ENCODE data around the gene SEPTIN11. TPM values are rescaled to one million over a fixed set of nuclear protein-coding genes. Genes with fewer than 3 reads are reported as not detected.

The SEPTIN11 gene
- total RNA-seq, 1 experiment from 2014 or later: 45.1 TPM

DNA sequence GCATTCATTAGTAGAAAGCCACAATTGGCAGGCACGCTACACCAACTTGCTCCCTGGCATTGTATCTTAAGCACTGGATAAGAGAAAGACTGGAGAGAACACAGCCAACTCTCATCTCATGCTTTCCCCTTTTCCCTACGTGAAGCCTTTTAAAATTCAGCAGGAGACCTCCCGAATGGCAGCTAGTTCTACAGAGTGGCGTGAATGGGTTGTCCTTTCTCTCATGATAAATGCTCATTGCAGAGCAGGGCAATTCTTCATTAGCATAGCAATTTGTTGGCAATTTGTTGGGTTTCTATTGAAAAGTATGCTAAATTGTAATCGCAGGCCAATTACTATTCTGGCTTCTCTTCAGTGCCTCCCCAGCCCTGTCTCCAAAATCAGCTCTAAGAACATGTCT lies 48.0 kb downstream of the SEPTIN11 start:
- no peak overlapping the region for H3K27ac ChIP-seq (ENCODE audit: low read length)
- 0 out of 2 replicates have a peak, but pooled peaks cover 3% of the 10 kb centered on the region for H3K4me1 ChIP-seq (ENCODE audit: low read length)
- H2AFZ ChIP-seq (ENCODE audit: low read length): no peak overlapping the region
- H3K79me2 ChIP-seq (ENCODE audit: low read length): peaks cover 5% of the 10 kb centered on the region
- H3K27me3 ChIP-seq (ENCODE audit: low read length): no peaks in the 10 kb centered on the region
- no peak for DNase-seq
- no peak overlapping the region for H3K4me2 ChIP-seq (ENCODE audit: low read depth, low read length, poor library complexity, severe bottlenecking)
- no peaks in the 10 kb centered on the region for H3K9me2 ChIP-seq (replicated peaks; ENCODE audit: insufficient read depth, low read length)
- no peaks in the 10 kb centered on the region for H3K9me3 ChIP-seq (ENCODE audit: low read length)
- H4K20me1 ChIP-seq (ENCODE audit: insufficient read depth, low read depth, low read length): no peaks in the 10 kb centered on the region
- H3K9ac ChIP-seq (ENCODE audit: low read length): no peak overlapping the region
- H3K4me3 ChIP-seq (ENCODE audit: low read length): no peak overlapping the region
- H3K36me3 ChIP-seq (ENCODE audit: insufficient read depth, low read length): no peaks in the 10 kb centered on the region; the same call in 1 of the 2 replicates

DNA sequence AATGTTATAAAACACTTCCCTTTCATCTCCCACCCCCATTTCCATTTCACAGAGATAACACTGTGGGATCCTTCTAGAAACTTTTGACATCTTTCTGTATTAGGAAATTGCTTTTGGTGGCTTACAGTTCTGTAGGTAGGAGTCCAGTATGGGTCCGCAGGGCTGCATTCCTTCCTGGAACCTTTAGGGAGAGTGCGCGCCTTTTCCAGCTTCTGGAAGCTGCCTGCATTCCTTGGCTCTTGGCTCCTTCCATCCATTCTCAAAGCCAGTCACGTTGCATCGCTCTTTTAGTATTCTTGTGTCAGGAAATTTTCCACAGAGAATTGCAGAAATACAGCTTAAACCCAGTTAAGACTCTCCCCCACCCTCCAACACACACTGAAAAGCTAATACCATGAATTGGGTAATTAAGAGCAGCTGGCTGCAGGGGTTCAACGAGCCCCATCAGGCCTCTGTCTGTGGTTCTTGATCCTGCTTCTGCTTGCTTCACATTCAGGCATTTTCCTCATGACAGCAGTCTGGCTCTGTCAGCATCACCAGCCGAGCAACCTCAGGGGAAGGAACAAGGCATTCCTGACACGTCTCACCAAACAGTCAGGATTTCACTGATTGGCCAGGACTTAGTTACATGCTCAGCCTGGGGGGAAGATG lies 48.8 kb downstream of the SEPTIN11 start:
- H3K9me3 ChIP-seq (ENCODE audit: low read length): no peaks in the 10 kb centered on the region
- H3K4me1 ChIP-seq (ENCODE audit: low read length): 0 out of 2 replicates have a peak, but pooled peaks cover 3% of the 10 kb centered on the region
- H3K4me2 ChIP-seq (ENCODE audit: low read depth, low read length, poor library complexity, severe bottlenecking): no peak overlapping the region
- H3K27me3 ChIP-seq (ENCODE audit: low read length): no peaks in the 10 kb centered on the region
- no peaks in the 10 kb centered on the region for H4K20me1 ChIP-seq (ENCODE audit: insufficient read depth, low read depth, low read length)
- no peak overlapping the region for H3K9ac ChIP-seq (ENCODE audit: low read length)
- H2AFZ ChIP-seq (ENCODE audit: low read length): no peak overlapping the region
- DNase-seq: no peak
- no peaks in the 10 kb centered on the region; the same call in 1 of the 2 replicates for H3K79me2 ChIP-seq (ENCODE audit: low read length)
- H3K27ac ChIP-seq (ENCODE audit: low read length): no peak overlapping the region
- H3K9me2 ChIP-seq (replicated peaks; ENCODE audit: insufficient read depth, low read length): no peaks in the 10 kb centered on the region
- H3K36me3 ChIP-seq (ENCODE audit: insufficient read depth, low read length): no peaks in the 10 kb centered on the region; the same call in 1 of the 2 replicates
- no peak overlapping the region for H3K4me3 ChIP-seq (ENCODE audit: low read length)

Other genes with a start within 250 kb of the SEPTIN11 start
- gene SOWAHB, start 51.6 kb upstream of the SEPTIN11 start, total RNA-seq (2014; rRNA removed; shearing (Covaris generic); ENCODE audit: low replicate concordance): not detected in 2 replicates
- 54.1 and 105 TPM in 2 replicates for gene CCNI, start 126.2 kb downstream of the SEPTIN11 start, total RNA-seq (2014; rRNA removed; shearing (Covaris generic); ENCODE audit: low replicate concordance)
- gene CCNG2, start 207.5 kb downstream of the SEPTIN11 start, total RNA-seq (2014; rRNA removed; shearing (Covaris generic); ENCODE audit: low replicate concordance): 11.8 and 38.8 TPM in 2 replicates